ENCODE data around the gene FOXP1. TPM values are rescaled to one million over a fixed set of nuclear protein-coding genes. Genes with fewer than 3 reads are reported as not detected.
A peak's percentile ranks its signal among the peaks of the same experiment; 100 is the strongest.

Gene FOXP1
- total and polyA plus RNA-seq, 2 donors (not counting 1 experiment from before 2014, with no cell fraction given): 70.3 to 101 TPM

DNA sequence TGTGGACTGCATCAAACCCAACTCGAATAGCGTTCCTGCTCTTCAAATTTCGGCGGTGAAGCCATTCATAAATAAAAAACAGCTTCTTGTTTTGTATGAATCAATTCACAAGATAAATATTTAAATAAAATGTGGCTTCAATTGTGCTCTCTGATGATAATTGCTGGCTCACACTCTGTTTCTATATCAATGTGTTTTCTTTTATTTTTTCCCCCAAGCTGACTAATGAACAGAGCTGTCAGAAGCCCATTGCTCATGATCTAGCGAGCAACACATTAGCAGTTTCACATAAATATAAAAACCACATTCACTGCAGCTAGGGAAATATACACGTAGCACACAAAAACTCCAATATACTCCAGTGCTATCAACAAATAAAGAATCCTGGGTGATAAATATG is 45.0 kb upstream of the FOXP1 start:
- H3K36me3 ChIP-seq (ENCODE audit: control insufficient read depth, insufficient read depth, low read length): no peaks in the 10 kb centered on the region
- H2AFZ ChIP-seq (ENCODE audit: low read length): no peak overlapping the region
- no peak for TF ChIP-seq EZH2 (IDR thresholded peaks at IDR 0.05; ENCODE audit: low read length, missing control alignments)
- TF ChIP-seq, protein P1, sequence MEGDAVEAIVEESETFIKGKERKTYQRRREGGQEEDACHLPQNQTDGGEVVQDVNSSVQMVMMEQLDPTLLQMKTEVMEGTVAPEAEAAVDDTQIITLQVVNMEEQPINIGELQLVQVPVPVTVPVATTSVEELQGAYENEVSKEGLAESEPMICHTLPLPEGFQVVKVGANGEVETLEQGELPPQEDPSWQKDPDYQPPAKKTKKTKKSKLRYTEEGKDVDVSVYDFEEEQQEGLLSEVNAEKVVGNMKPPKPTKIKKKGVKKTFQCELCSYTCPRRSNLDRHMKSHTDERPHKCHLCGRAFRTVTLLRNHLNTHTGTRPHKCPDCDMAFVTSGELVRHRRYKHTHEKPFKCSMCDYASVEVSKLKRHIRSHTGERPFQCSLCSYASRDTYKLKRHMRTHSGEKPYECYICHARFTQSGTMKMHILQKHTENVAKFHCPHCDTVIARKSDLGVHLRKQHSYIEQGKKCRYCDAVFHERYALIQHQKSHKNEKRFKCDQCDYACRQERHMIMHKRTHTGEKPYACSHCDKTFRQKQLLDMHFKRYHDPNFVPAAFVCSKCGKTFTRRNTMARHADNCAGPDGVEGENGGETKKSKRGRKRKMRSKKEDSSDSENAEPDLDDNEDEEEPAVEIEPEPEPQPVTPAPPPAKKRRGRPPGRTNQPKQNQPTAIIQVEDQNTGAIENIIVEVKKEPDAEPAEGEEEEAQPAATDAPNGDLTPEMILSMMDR (conservative IDR thresholded peaks at IDR 0.05 in 1 of 2, IDR thresholded peaks at IDR 0.05 in 1 of 2; ENCODE audit: low read depth in 1 of 2, low read length in 2 of 2): no peak
- H3K4me2 ChIP-seq (ENCODE audit: extremely low read depth, insufficient read depth, low read length): no peak overlapping the region
- no peak overlapping the region for H3K9ac ChIP-seq (ENCODE audit: insufficient read depth, low read length)
- DNase-seq (ENCODE audit: low read depth in 2 of 2): peak; percentile 10 to 46
- H3K9me3 ChIP-seq (ENCODE audit: control insufficient read depth, insufficient read depth, low read depth, low read length): no peaks in the 10 kb centered on the region
- H3K4me3 ChIP-seq (replicated peaks in 1 of 4; ENCODE audit: control extremely low read depth in 1 of 4, insufficient read depth in 1 of 4, low read depth in 3 of 4, low read length in 4 of 4): no peak overlapping the region
- peaks cover 5% of the 10 kb centered on the region for H3K27me3 ChIP-seq (ENCODE audit: control insufficient read depth, insufficient read depth, low read length)
- no peak overlapping the region for H3K27ac ChIP-seq (ENCODE audit: insufficient read depth, low read length)
- H4K20me1 ChIP-seq (ENCODE audit: control insufficient read depth, extremely low read depth, insufficient read depth, low read length): no peaks in the 10 kb centered on the region
- no peaks in the 10 kb centered on the region for H3K79me2 ChIP-seq (ENCODE audit: control insufficient read depth, insufficient read depth, low read length)
- H3K4me1 ChIP-seq (ENCODE audit: control insufficient read depth, extremely low read depth, insufficient read depth, low read length): peaks cover 3% of the 10 kb centered on the region

DNA sequence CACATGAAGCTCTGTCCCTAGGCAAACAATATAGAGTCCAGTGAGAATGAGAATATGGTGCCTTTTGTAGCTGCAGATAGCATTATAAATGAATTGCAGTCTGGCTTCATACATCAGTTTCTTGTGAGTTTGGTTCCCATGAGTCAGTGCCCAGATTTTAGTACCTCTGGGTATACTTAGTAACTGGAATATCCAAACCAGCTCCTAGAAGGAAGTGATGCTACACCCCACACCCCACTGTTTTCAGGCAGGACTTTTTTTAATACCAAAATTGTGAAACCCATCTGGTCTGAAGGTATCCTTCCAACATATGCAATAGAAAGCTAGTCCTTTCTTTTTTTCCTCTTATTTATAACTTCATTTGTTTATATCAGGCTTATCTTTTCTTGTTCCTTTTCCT is 42.1 kb upstream of the FOXP1 start:
- H3K27ac ChIP-seq (ENCODE audit: insufficient read depth, low read length): no peak overlapping the region
- no peak for DNase-seq (ENCODE audit: low read depth in 2 of 2)
- H3K4me3 ChIP-seq (replicated peaks in 1 of 4; ENCODE audit: control extremely low read depth in 1 of 4, insufficient read depth in 1 of 4, low read depth in 3 of 4, low read length in 4 of 4): no peak overlapping the region
- no peaks in the 10 kb centered on the region for H4K20me1 ChIP-seq (ENCODE audit: control insufficient read depth, extremely low read depth, insufficient read depth, low read length)
- peaks cover 3% of the 10 kb centered on the region for H3K4me1 ChIP-seq (ENCODE audit: control insufficient read depth, extremely low read depth, insufficient read depth, low read length)
- no peak overlapping the region for H3K4me2 ChIP-seq (ENCODE audit: extremely low read depth, insufficient read depth, low read length)
- no peak overlapping the region for H2AFZ ChIP-seq (ENCODE audit: low read length)
- H3K9ac ChIP-seq (ENCODE audit: insufficient read depth, low read length): no peak overlapping the region
- no peaks in the 10 kb centered on the region for H3K79me2 ChIP-seq (ENCODE audit: control insufficient read depth, insufficient read depth, low read length)
- H3K36me3 ChIP-seq (ENCODE audit: control insufficient read depth, insufficient read depth, low read length): no peaks in the 10 kb centered on the region
- peaks cover 3% of the 10 kb centered on the region for H3K27me3 ChIP-seq (ENCODE audit: control insufficient read depth, insufficient read depth, low read length)
- TF ChIP-seq EZH2 (IDR thresholded peaks at IDR 0.05; ENCODE audit: low read length, missing control alignments): no peak
- TF ChIP-seq, protein P1 (conservative IDR thresholded peaks at IDR 0.05 in 1 of 2, IDR thresholded peaks at IDR 0.05 in 1 of 2; ENCODE audit: low read depth in 1 of 2, low read length in 2 of 2): no peak
- H3K9me3 ChIP-seq (ENCODE audit: control insufficient read depth, insufficient read depth, low read depth, low read length): no peaks in the 10 kb centered on the region

DNA sequence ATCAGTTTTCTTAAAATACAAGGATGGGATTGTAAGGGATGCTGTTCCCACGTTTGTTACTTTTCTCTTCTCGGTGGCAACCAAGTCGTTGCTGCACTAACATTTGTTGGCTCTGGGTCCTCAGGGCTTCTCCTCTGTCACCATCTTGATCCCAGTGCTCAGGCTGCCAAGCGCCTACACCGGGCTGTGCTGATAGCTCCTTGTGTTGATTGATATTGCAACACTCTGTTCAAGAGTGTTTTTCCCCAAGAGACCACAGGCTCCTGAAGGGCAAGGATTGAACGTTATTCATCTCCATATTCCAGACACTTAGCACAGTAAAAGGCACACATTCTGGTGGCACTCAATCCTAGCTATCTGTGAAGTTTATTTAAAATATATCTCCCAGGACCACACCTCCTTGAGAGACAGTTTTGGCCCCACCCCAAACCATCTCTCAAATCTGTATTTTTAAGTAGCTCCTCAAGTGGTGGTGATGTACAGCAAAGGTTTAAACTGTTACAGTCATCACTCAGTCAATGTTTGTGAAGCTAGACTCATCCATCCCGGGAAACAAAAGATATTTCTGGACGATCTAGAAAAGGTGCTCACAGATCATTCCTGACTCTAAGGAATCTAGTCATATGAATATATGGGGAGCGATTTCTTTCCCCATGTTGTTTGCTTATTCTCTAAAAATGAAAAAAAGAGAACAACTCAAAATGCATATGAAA is 38.5 kb upstream of the FOXP1 start:
- Histone ChIP-seq H3K4me3 (replicated peaks in 1 of 4; ENCODE audit: control extremely low read depth in 1 of 4, insufficient read depth in 1 of 4, low read depth in 3 of 4, low read length in 4 of 4) (no peak overlapping the region), H3K36me3 (ENCODE audit: control insufficient read depth, insufficient read depth, low read length) (no peaks in the 10 kb centered on the region), H3K4me1 (ENCODE audit: control insufficient read depth, extremely low read depth, insufficient read depth, low read length) (no peaks in the 10 kb centered on the region), H3K27me3 (ENCODE audit: control insufficient read depth, insufficient read depth, low read length) (peaks cover 3% of the 10 kb centered on the region), H3K9ac (ENCODE audit: insufficient read depth, low read length) (no peak overlapping the region), H4K20me1 (ENCODE audit: control insufficient read depth, extremely low read depth, insufficient read depth, low read length) (no peaks in the 10 kb centered on the region), H2AFZ (ENCODE audit: low read length) (no peak overlapping the region), H3K9me3 (ENCODE audit: control insufficient read depth, insufficient read depth, low read depth, low read length) (no peaks in the 10 kb centered on the region), H3K4me2 (ENCODE audit: extremely low read depth, insufficient read depth, low read length) (no peak overlapping the region), H3K27ac (ENCODE audit: insufficient read depth, low read length) (no peak overlapping the region), H3K79me2 (ENCODE audit: control insufficient read depth, insufficient read depth, low read length) (no peaks in the 10 kb centered on the region)
- TF ChIP-seq, protein P1 (conservative IDR thresholded peaks at IDR 0.05 in 1 of 2, IDR thresholded peaks at IDR 0.05 in 1 of 2; ENCODE audit: low read depth in 1 of 2, low read length in 2 of 2): no peak
- TF ChIP-seq EZH2 (IDR thresholded peaks at IDR 0.05; ENCODE audit: low read length, missing control alignments): no peak
- no peak for DNase-seq (ENCODE audit: low read depth in 2 of 2)

Measured in fibroblast of lung (primary cell).